GM06990 (cell line): ENCODE results near the gene VPS33A.
A peak's percentile ranks its signal among the peaks of the same experiment; 100 is the strongest.
"Not testable (repeated sequence)": the region's sequence is repeated elsewhere in the genome, so short reads cannot be mapped to it uniquely, and the experiment has no call there.

Source experiments
- DNase-seq: peaks from one replicate; pipeline ENCODE4 v3.0.0-alpha.2; 2011; ENCODE audit not compliant: insufficient read length; ENCODE audit errors: extremely low read depth
- H3K27me3 ChIP-seq: replicated peaks from 2 replicates; pipeline ENCODE4 v1.6.0; 2011; ENCODE audit warnings: low read length; ENCODE audit not compliant: control insufficient read depth, insufficient read depth
- H3K36me3 ChIP-seq: 2 replicates; pipeline ENCODE4 v1.5.1; 2011; ENCODE audit warnings: low read length; ENCODE audit not compliant: control insufficient read depth, insufficient read depth
- H3K4me3 ChIP-seq: replicated peaks from 2 replicates; pipeline ENCODE4 v1.5.1; 2011; ENCODE audit warnings: low read depth, mild to moderate bottlenecking, control low read depth, low read length
- CTCF ChIP-seq: IDR thresholded peaks from 2 replicates; pipeline ENCODE4 v1.5.1; 2011; ENCODE audit warnings: low read length, control low read depth, mild to moderate bottlenecking, inconsistent platforms; ENCODE audit not compliant: insufficient read depth, poor library complexity, severe bottlenecking

VPS33A gene

GRCh38 chr12:122203301-122204166 is 62.8 kb downstream of the VPS33A start, which contains the start of gene B3GNT4:
B3GNT4 (plus strand) TSS chr12:122203709; CDS start chr12:122204619, 910 bp downstream.
- H3K4me3 ChIP-seq, result peak within 1 kb of the TSS; percentile 50
- H3K36me3 ChIP-seq, result peaks cover 4% of the 10 kb centered on the region
- TF ChIP-seq CTCF, result no peak
- peak; percentile 53 for DNase-seq
- peaks cover 2% of the 10 kb centered on the region; the same call in 1 of the 2 replicates for H3K27me3 ChIP-seq

GRCh38 chr12:122202811-122203210 is 63.5 kb downstream of the VPS33A start:
- not testable (repeated sequence) for H3K27me3 ChIP-seq, DNase-seq, H3K36me3 ChIP-seq, H3K4me3 ChIP-seq

- peaks cover 2% of the 10 kb centered on the region; the same call in 1 of the 2 replicates for H3K27me3 ChIP-seq
- no peak for TF ChIP-seq CTCF
- no peak for DNase-seq
- H3K36me3 ChIP-seq, result no peaks in the 10 kb centered on the region; the same call in none of the 2 replicates
- no peak overlapping the region for H3K4me3 ChIP-seq
Observed at GRCh38 chr12:122202017-122202416, 64.3 kb downstream of the VPS33A start.

GRCh38 chr12:122201381-122201780 is 64.9 kb downstream of the VPS33A start:
- no peak for TF ChIP-seq CTCF
- H3K4me3 ChIP-seq, result no peak overlapping the region
- H3K36me3 ChIP-seq, result no peaks in the 10 kb centered on the region; the same call in 1 of the 2 replicates
- peaks cover 2% of the 10 kb centered on the region; the same call in 1 of the 2 replicates for H3K27me3 ChIP-seq
- no peak for DNase-seq

- no peak overlapping the region for H3K4me3 ChIP-seq
- DNase-seq, result no peak
- peaks cover 2% of the 10 kb centered on the region; the same call in 1 of the 2 replicates for H3K27me3 ChIP-seq
- no peaks in the 10 kb centered on the region for H3K36me3 ChIP-seq
- TF ChIP-seq CTCF, result no peak
Observed at GRCh38 chr12:122200541-122201175, 65.6 kb downstream of the VPS33A start.

GRCh38 chr12:122199484-122200355 is 66.6 kb downstream of the VPS33A start:
- Histone ChIP-seq H3K4me3 (no peak overlapping the region), H3K27me3 (peaks cover 2% of the 10 kb centered on the region; the same call in 1 of the 2 replicates), H3K36me3 (no peaks in the 10 kb centered on the region)
- DNase-seq, result no peak
- TF ChIP-seq CTCF, result no peak
